ENCODE results near the gene SEC31A. TPM values are rescaled to one million over a fixed set of nuclear protein-coding genes. Genes with fewer than 3 reads are reported as not detected.

Gene SEC31A
- total and polyA plus RNA-seq, 2 of the 4 experiments (the other 2 are of a cell fraction): 278 to 366 TPM

DNA sequence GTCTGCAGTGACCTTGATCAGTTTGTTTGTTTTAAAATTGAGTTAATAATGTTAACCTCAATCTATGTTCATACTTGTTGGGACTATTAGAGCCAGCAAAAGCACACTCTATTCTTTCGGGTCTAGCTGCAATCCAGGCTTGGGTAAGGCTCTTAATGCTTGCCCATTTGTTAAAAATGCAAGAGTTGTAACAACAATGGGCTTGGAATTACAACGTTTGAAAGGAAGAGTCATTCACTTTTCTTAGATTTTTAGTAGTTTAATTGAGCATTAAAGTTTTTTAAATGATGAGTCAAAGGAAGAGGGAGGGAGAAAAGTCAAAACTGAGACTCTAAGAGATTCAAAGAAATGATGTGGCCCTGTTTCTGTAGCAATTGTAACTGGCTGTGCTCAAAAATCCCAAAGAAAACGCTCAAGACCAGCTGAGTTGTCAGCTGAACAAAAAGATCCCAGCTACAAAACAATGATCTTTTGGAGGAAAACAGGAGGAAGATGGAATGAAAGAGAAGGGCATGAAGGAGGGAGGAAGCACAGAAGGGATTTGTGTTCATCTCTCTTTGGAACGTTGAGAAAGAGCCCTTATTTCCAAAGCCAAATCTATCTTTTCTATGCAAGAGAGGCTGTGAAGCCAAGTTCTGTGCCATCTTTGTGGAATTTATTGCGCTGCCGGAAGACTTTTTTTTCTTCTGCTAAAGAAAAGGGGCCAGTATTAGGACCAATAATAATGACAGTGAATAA lies 97.9 kb downstream of the SEC31A start:
- H3K9me3 ChIP-seq (ENCODE audit: control insufficient read depth, insufficient read depth, low read length): no peaks in the 10 kb centered on the region
- no peak overlapping the region; the same call in 1 of the 2 replicates for H3K14ac ChIP-seq (replicated peaks; ENCODE audit: low read depth, low read length)

More for the DNA sequence above, 97.9 kb downstream of the SEC31A start:
- in situ Hi-C loops (cut with MboI; ENCODE audit: low sequenced_read_pairs) (no loop called here), intact Hi-C loops (cut with micrococcal nuclease) (no loop called here), dilution Hi-C loops (cut with HindIII; ENCODE audit: low sequenced_read_pairs, unreplicated experiment) (no loop called here)
- DNase-seq (peak; percentile 26), ATAC-seq (ENCODE audit: low read depth) (no peak)
- Histone ChIP-seq H4K5ac (ENCODE audit: low read depth, low read length) (no peak overlapping the region), H4K8ac (ENCODE audit: low read depth in 2 of 2, low read length in 2 of 2) (no peak overlapping the region), H3K9ac (ENCODE audit: low read depth, low read length) (no peak overlapping the region), H3K4me1 (ENCODE audit: control insufficient read depth, insufficient read depth, low read length) (peaks cover 11% of the 10 kb centered on the region), H3K4me3 (ENCODE audit: insufficient read depth, low read depth, low read length) (no peak overlapping the region), H3K4ac (ENCODE audit: low read depth, low read length) (no peak overlapping the region), H3K56ac (ENCODE audit: extremely low read depth, insufficient read depth, low read length) (no peak overlapping the region), H3K79me1 (ENCODE audit: low read depth in 1 of 2, low read length in 2 of 2) (peaks cover 33 to 46% of the 10 kb centered on the region in 2 experiments), H4K20me1 (ENCODE audit: insufficient read depth, low read length) (peaks cover 19% of the 10 kb centered on the region), H2AFZ (replicated peaks; ENCODE audit: low read length, poor library complexity) (no peak overlapping the region), H2BK5ac (ENCODE audit: low read depth, low read length, poor library complexity, severe bottlenecking) (no peak overlapping the region), H3K23ac (ENCODE audit: low read depth, low read length) (0 out of 2 replicates have a peak overlapping the region, but pooled peaks have one; percentile 23), H3K27me3 (ENCODE audit: control insufficient read depth, insufficient read depth, low read length) (no peaks in the 10 kb centered on the region), H4K91ac (ENCODE audit: insufficient read depth, low read depth, low read length) (no peak overlapping the region), H2BK20ac (ENCODE audit: low read depth, low read length) (no peak overlapping the region), H3K36me3 (ENCODE audit: control insufficient read depth, insufficient read depth, low read length) (0 out of 2 replicates have a peak, but pooled peaks cover 1% of the 10 kb centered on the region), H3K18ac (ENCODE audit: low read depth, low read length) (no peak overlapping the region), H3K27ac (ENCODE audit: insufficient read depth, low read length) (no peak overlapping the region), H2BK120ac (ENCODE audit: low read depth, low read length) (no peak overlapping the region), H3K4me2 (ENCODE audit: low read depth, low read length) (no peak overlapping the region), H2AK5ac (ENCODE audit: low read depth, low read length) (no peak overlapping the region), H2AK9ac (replicated peaks; ENCODE audit: low read depth, low read length, poor library complexity) (no peak overlapping the region), H3K9me1 (ENCODE audit: insufficient read depth, low read length) (peaks cover 20% of the 10 kb centered on the region), H2BK15ac (ENCODE audit: low read depth, low read length) (no peak overlapping the region)
- ChIA-PET CTCF (no interaction called here), POLR2A (ENCODE audit: unreplicated experiment) (no interaction called here)
- BruUV-seq (replicated peaks): no TSS peak
- TF ChIP-seq MAZ (IDR thresholded peaks at IDR 0.05; ENCODE audit: borderline replicate concordance, low read depth, low read length): no peak
- TF ChIP-seq, protein P1, sequence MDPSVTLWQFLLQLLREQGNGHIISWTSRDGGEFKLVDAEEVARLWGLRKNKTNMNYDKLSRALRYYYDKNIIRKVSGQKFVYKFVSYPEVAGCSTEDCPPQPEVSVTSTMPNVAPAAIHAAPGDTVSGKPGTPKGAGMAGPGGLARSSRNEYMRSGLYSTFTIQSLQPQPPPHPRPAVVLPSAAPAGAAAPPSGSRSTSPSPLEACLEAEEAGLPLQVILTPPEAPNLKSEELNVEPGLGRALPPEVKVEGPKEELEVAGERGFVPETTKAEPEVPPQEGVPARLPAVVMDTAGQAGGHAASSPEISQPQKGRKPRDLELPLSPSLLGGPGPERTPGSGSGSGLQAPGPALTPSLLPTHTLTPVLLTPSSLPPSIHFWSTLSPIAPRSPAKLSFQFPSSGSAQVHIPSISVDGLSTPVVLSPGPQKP (IDR thresholded peaks at IDR 0.05; ENCODE audit: borderline replicate concordance, low read depth, low read length): no peak
- TF ChIP-seq, protein P2, sequence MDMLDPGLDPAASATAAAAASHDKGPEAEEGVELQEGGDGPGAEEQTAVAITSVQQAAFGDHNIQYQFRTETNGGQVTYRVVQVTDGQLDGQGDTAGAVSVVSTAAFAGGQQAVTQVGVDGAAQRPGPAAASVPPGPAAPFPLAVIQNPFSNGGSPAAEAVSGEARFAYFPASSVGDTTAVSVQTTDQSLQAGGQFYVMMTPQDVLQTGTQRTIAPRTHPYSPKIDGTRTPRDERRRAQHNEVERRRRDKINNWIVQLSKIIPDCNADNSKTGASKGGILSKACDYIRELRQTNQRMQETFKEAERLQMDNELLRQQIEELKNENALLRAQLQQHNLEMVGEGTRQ (IDR thresholded peaks at IDR 0.05; ENCODE audit: low read depth, low read length): no peak
- no peak for TF ChIP-seq FOS (IDR thresholded peaks at IDR 0.05; ENCODE audit: low read depth, low read length)
- no peak for TF ChIP-seq NFE2L2 (IDR thresholded peaks at IDR 0.05; ENCODE audit: low read depth, low read length)
- no peak for TF ChIP-seq RFX5 (IDR thresholded peaks at IDR 0.05; ENCODE audit: low read depth, low read length)
- TF ChIP-seq, protein P3, sequence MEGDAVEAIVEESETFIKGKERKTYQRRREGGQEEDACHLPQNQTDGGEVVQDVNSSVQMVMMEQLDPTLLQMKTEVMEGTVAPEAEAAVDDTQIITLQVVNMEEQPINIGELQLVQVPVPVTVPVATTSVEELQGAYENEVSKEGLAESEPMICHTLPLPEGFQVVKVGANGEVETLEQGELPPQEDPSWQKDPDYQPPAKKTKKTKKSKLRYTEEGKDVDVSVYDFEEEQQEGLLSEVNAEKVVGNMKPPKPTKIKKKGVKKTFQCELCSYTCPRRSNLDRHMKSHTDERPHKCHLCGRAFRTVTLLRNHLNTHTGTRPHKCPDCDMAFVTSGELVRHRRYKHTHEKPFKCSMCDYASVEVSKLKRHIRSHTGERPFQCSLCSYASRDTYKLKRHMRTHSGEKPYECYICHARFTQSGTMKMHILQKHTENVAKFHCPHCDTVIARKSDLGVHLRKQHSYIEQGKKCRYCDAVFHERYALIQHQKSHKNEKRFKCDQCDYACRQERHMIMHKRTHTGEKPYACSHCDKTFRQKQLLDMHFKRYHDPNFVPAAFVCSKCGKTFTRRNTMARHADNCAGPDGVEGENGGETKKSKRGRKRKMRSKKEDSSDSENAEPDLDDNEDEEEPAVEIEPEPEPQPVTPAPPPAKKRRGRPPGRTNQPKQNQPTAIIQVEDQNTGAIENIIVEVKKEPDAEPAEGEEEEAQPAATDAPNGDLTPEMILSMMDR (conservative IDR thresholded peaks at IDR 0.05; ENCODE audit: low read depth, low read length): no peak
- no peak for TF ChIP-seq MXI1 (IDR thresholded peaks at IDR 0.05; ENCODE audit: borderline replicate concordance, low read depth, low read length)
- TF ChIP-seq CEBPB (IDR thresholded peaks at IDR 0.05; ENCODE audit: low read depth, low read length): no peak
- no peak for TF ChIP-seq SMC3 (IDR thresholded peaks at IDR 0.05; ENCODE audit: low read depth, low read length)
- no peak for TF ChIP-seq CHD1 (IDR thresholded peaks at IDR 0.05; ENCODE audit: low read depth, low read length)
- TF ChIP-seq POLR2A (IDR thresholded peaks at IDR 0.05; ENCODE audit: low read depth, low read length): no peak
- no peak for TF ChIP-seq MAFK (IDR thresholded peaks at IDR 0.05; ENCODE audit: low read depth, low read length)
- TF ChIP-seq BHLHE40 (IDR thresholded peaks at IDR 0.05; ENCODE audit: low read depth, low read length): no peak
- TF ChIP-seq RCOR1 (IDR thresholded peaks at IDR 0.05; ENCODE audit: insufficient replicate concordance, low read length): no peak
- TF ChIP-seq RAD21 (IDR thresholded peaks at IDR 0.05; ENCODE audit: low read length): no peak
- 17% methylated on average over 1 of the region's 6 CpGs; no CpG with 5 or more reads in 1 of the 2 experiments for WGBS, 2 experiments (ENCODE audit: extremely low coverage in 2 of 2, insufficient read length in 1 of 2)

Data from IMR-90 (cell line).